ENCODE results near the gene NOL9. TPM values are rescaled to one million over a fixed set of nuclear protein-coding genes. Genes with fewer than 3 reads are reported as not detected.

The NOL9 gene
- total and polyA plus RNA-seq, 10 of the 15 experiments (the other 5 are each of a cell fraction or from before 2014, with no cell fraction given) = 3.9 to 35.9 (median 23.0) TPM

GRCh38 chr1:6483017-6483760 lies 71.1 kb downstream of the NOL9 start:
- TF ChIP-seq HCFC1 (IDR thresholded peaks at IDR 0.05; ENCODE audit: low read length) (no peak), USF1 (IDR thresholded peaks at IDR 0.05; ENCODE audit: borderline replicate concordance, extremely low read length, insufficient read depth, low read depth, low read length) (no peak), CHD4 (IDR thresholded peaks at IDR 0.05) (no peak), KDM1A (IDR thresholded peaks at IDR 0.05; ENCODE audit: borderline replicate concordance) (no peak), SPI1 (IDR thresholded peaks at IDR 0.05; ENCODE audit: borderline replicate concordance, insufficient read depth, low read depth, low read length) (no peak), EP300 (IDR thresholded peaks at IDR 0.05; ENCODE audit: borderline replicate concordance in 1 of 2, control insufficient read depth in 1 of 2, low read depth in 2 of 2, low read length in 2 of 2) (no peak), HDAC6 (IDR thresholded peaks at IDR 0.05; ENCODE audit: unreplicated experiment) (no peak), ZZZ3 (IDR thresholded peaks at IDR 0.05; ENCODE audit: control insufficient read depth, insufficient read length, low read depth) (no peak), FOS (IDR thresholded peaks at IDR 0.05; ENCODE audit: borderline replicate concordance, extremely low read depth, insufficient read length) (no peak), USF2 (IDR thresholded peaks at IDR 0.05; ENCODE audit: borderline replicate concordance, low read depth, low read length) (no peak), MEF2B (IDR thresholded peaks at IDR 0.05; ENCODE audit: partially characterized antibody, poor library complexity, severe bottlenecking) (no peak), TARDBP (IDR thresholded peaks at IDR 0.05; ENCODE audit: borderline replicate concordance) (no peak), STAT1 (conservative IDR thresholded peaks at IDR 0.05) (no peak), BCLAF1 (IDR thresholded peaks at IDR 0.05) (no peak), WRNIP1 (IDR thresholded peaks at IDR 0.05; ENCODE audit: borderline replicate concordance, low read depth, low read length) (no peak), PKNOX1 (IDR thresholded peaks at IDR 0.05) (no peak)
- DNase-seq (ENCODE audit: low read depth, low spot score) = no peak
- no peak for FAIRE-seq
- ChIA-PET POLR2A (no interaction called here), CTCF (interaction anchor here (0.7 kb wide), 1 partner anchor 46 kb away, joined by 3 read pairs; no protein-coding TSS in a partner anchor), SMC1A (ENCODE audit: uncharacterized antibody, unreplicated experiment) (no interaction called here), RAD21 (ENCODE audit: unreplicated experiment) (no interaction called here)
- no TSS peak for BruUV-seq (replicated peaks)
- H2AFZ ChIP-seq (ENCODE audit: control insufficient read depth, low read depth, low read length) = no peak overlapping the region
- 47% methylated on average over 14 of the region's 14 CpGs for WGBS (ENCODE audit: insufficient coverage, insufficient replicate concordance, low lambda C conversion rate, missing lambda C conversion rate)
- peaks cover 2% of the 10 kb centered on the region; the same call in 1 of the 2 replicates for H4K20me1 ChIP-seq (ENCODE audit: control insufficient read depth, insufficient read depth)
- H3K9me3 ChIP-seq (replicated peaks; ENCODE audit: control insufficient read depth, insufficient read depth, low read length) = no peaks in the 10 kb centered on the region
- intact Hi-C loops (cut with micrococcal nuclease; ENCODE audit: unreplicated experiment) = no loop called here
- in situ Hi-C loops (cut with MboI) = loop anchor here (25.0 kb wide), 1 partner anchor 729 kb away; no protein-coding TSS in a partner anchor
- H3K27me3 ChIP-seq (replicated peaks in 1 of 2; ENCODE audit: control insufficient read depth in 2 of 2, insufficient read depth in 2 of 2, low read length in 1 of 2) = peaks cover 2 to 3% of the 10 kb centered on the region in 2 experiments; a peak in 3 of 4 replicates
- H3K4me2 ChIP-seq (ENCODE audit: control insufficient read depth, insufficient read depth) = no peak overlapping the region
- H3K9ac ChIP-seq (ENCODE audit: control insufficient read depth, insufficient read depth, low read length) = no peak overlapping the region
- no peaks in the 10 kb centered on the region for H3K79me2 ChIP-seq (ENCODE audit: control insufficient read depth, insufficient read depth, low read length)
- no peak overlapping the region for H3K4me3 ChIP-seq
- no peak overlapping the region for H3K27ac ChIP-seq (ENCODE audit: control insufficient read depth, insufficient read depth)
- no peak for ATAC-seq
- no peaks in the 10 kb centered on the region for H3K36me3 ChIP-seq (ENCODE audit: control insufficient read depth in 2 of 2, insufficient read depth in 2 of 2, low read length in 1 of 2)
- no peaks in the 10 kb centered on the region for H3K4me1 ChIP-seq (ENCODE audit: control insufficient read depth, insufficient read depth, low read length)
